Parathyroid adenoma (tissue), 2 donors: Measurements from ENCODE around the gene PARP16.

Source experiments
- H2AFZ ChIP-seq: fragments of 300-600 bp; sonication (generic); one replicate; pipeline ENCODE4 v1.7.0; 2017; ENCODE audit warnings: antibody characterized with exemption, mild to moderate bottlenecking
- H3K27ac ChIP-seq: fragments of 300-600 bp; sonication (generic); one replicate; pipeline ENCODE4 v1.7.0; 2017
- H3K27me3 ChIP-seq: fragments of 300-600 bp; sonication (generic); one replicate; pipeline ENCODE4 v1.7.0; 2017; ENCODE audit warnings: low read length; ENCODE audit not compliant: control insufficient read depth, insufficient read depth
- H3K36me3 ChIP-seq: fragments of 300-600 bp; sonication (generic); one replicate; pipeline ENCODE4 v1.7.0; 2017; ENCODE audit warnings: low read length; ENCODE audit not compliant: control insufficient read depth, insufficient read depth
- H3K4me1 ChIP-seq: fragments of 300-600 bp; sonication (generic); one replicate; pipeline ENCODE4 v1.7.0; 2017; ENCODE audit warnings: control low read depth
- H3K4me2 ChIP-seq: fragments of 300-600 bp; sonication (generic); one replicate; pipeline ENCODE4 v1.7.0; 2017; ENCODE audit warnings: low read length
- H3K4me3 ChIP-seq: fragments of 300-600 bp; sonication (generic); one replicate; pipeline ENCODE4 v1.7.0; 2017; ENCODE audit warnings: low read depth, low read length
- H3K79me2 ChIP-seq: fragments of 300-600 bp; sonication (generic); one replicate; pipeline ENCODE4 v1.7.0; 2017; ENCODE audit warnings: control low read depth
- H3K9ac ChIP-seq: fragments of 300-600 bp; sonication (generic); one replicate; pipeline ENCODE4 v1.7.0; 2017; ENCODE audit warnings: mild to moderate bottlenecking
- H3K9me3 ChIP-seq: fragments of 300-600 bp; sonication (generic); one replicate; pipeline ENCODE4 v1.7.0; 2017; ENCODE audit warnings: low read length; ENCODE audit not compliant: control insufficient read depth
- CTCF ChIP-seq: fragments of 300-600 bp; sonication (generic); IDR thresholded peaks from one replicate; pipeline ENCODE4 v1.7.0; 2017; ENCODE audit warnings: antibody characterized with exemption, mild to moderate bottlenecking
- donor health status: primary hyperparathyroidism.

The PARP16 gene

GRCh38 chr15:65333148-65333820, 46.6 kb upstream of the PARP16 start:
- H3K4me1 ChIP-seq, result no peaks in the 10 kb centered on the region
- no peak for TF ChIP-seq CTCF
- no peak overlapping the region for H2AFZ ChIP-seq
- no peaks in the 10 kb centered on the region for H3K36me3 ChIP-seq
- H3K9ac ChIP-seq, result no peak overlapping the region
- no peaks in the 10 kb centered on the region for H3K9me3 ChIP-seq
- no peaks in the 10 kb centered on the region for H3K27me3 ChIP-seq
- no peak overlapping the region for H3K4me3 ChIP-seq
- no peaks in the 10 kb centered on the region for H3K79me2 ChIP-seq
- no peak overlapping the region for H3K27ac ChIP-seq
- no peak overlapping the region for H3K4me2 ChIP-seq

- no peaks in the 10 kb centered on the region for H3K79me2 ChIP-seq
- TF ChIP-seq CTCF, result no peak
These were observed 45.9 kb upstream of the PARP16 start for GRCh38 chr15:65332391-65333147.

GRCh38 chr15:65331811-65332210, 45.1 kb upstream of the PARP16 start:
- H3K27me3 ChIP-seq, result no peaks in the 10 kb centered on the region
- H3K9ac ChIP-seq, result no peak overlapping the region
- TF ChIP-seq CTCF, result no peak
- H3K36me3 ChIP-seq, result no peaks in the 10 kb centered on the region
- no peaks in the 10 kb centered on the region for H3K9me3 ChIP-seq
- no peaks in the 10 kb centered on the region for H3K79me2 ChIP-seq
- H3K4me3 ChIP-seq, result no peak overlapping the region
- no peak overlapping the region for H2AFZ ChIP-seq
- H3K27ac ChIP-seq, result no peak overlapping the region
- no peak overlapping the region for H3K4me2 ChIP-seq
- peaks cover 2% of the 10 kb centered on the region for H3K4me1 ChIP-seq

More at GRCh38 chr15:65332391-65333147, 45.9 kb upstream of the PARP16 start:
- no peak overlapping the region for H3K9ac ChIP-seq
- no peak overlapping the region for H3K4me3 ChIP-seq
- no peak overlapping the region for H3K4me2 ChIP-seq
- no peaks in the 10 kb centered on the region for H3K36me3 ChIP-seq
- no peaks in the 10 kb centered on the region for H3K4me1 ChIP-seq
- H3K27me3 ChIP-seq, result no peaks in the 10 kb centered on the region
- no peaks in the 10 kb centered on the region for H3K9me3 ChIP-seq
- no peak overlapping the region for H2AFZ ChIP-seq
- H3K27ac ChIP-seq, result no peak overlapping the region

- H3K9ac ChIP-seq, result no peak overlapping the region
- no peaks in the 10 kb centered on the region for H3K36me3 ChIP-seq
- H3K9me3 ChIP-seq, result no peaks in the 10 kb centered on the region
- no peaks in the 10 kb centered on the region for H3K27me3 ChIP-seq
- peaks cover 5% of the 10 kb centered on the region for H3K4me1 ChIP-seq
- no peaks in the 10 kb centered on the region for H3K79me2 ChIP-seq
- H3K27ac ChIP-seq, result no peak overlapping the region
- no peak overlapping the region for H2AFZ ChIP-seq
- no peak overlapping the region for H3K4me2 ChIP-seq
- no peak for TF ChIP-seq CTCF
- no peak overlapping the region for H3K4me3 ChIP-seq
These were observed 44.4 kb upstream of the PARP16 start for GRCh38 chr15:65330934-65331645.
